K562 (cell line): ENCODE data around the gene ZNF276. TPM values are rescaled to one million over a fixed set of nuclear protein-coding genes. Genes with fewer than 3 reads are reported as not detected.

Source experiments
- FIP1L1 ChIP-seq: fragments of 200-400 bp; formaldehyde crosslinking; IDR thresholded peaks from 2 replicates; pipeline ENCODE4 v1.6.1; 2018; ENCODE audit warnings: mild to moderate bottlenecking, low read depth, low read length; ENCODE audit not compliant: poor library complexity, severe bottlenecking
- FOXK1 ChIP-seq: sonication (generic); formaldehyde crosslinking; IDR thresholded peaks from 2 replicates; pipeline ENCODE4 v1.8.0; 2022; ENCODE audit warnings: missing genetic modification reagents, mild to moderate bottlenecking, borderline replicate concordance
- HDAC6 ChIP-seq: IDR thresholded peaks from 2 replicates; pipeline ENCODE4 v1.6.1; 2012; ENCODE audit warnings: low read depth, mild to moderate bottlenecking, control low read depth, inconsistent platforms, low read length, moderate library complexity
- MEIS2 ChIP-seq: fragments of 450-650 bp; IDR thresholded peaks from 2 replicates; pipeline ENCODE4 v1.6.1; 2014; ENCODE audit warnings: mild to moderate bottlenecking; ENCODE audit not compliant: partially characterized antibody
- MNT ChIP-seq, 2 experiments: fragments of 450-650 bp; conservative IDR thresholded peaks; 2 replicates each; pipeline ENCODE4 v1.6.1; 2017; ENCODE audit warnings: mild to moderate bottlenecking in 2 of 2, moderate library complexity in 2 of 2
- POLR2A ChIP-seq: fragments of 450-650 bp; conservative IDR thresholded peaks from 2 replicates; pipeline ENCODE4 v1.6.1; 2016
- POLR2G ChIP-seq: fragments of 200-400 bp; formaldehyde crosslinking; IDR thresholded peaks from 2 replicates; pipeline ENCODE4 v1.6.1; 2017; ENCODE audit warnings: low read depth, mild to moderate bottlenecking, antibody characterized with exemption, low read length, moderate library complexity
- RBFOX2 ChIP-seq: fragments of 200-400 bp; formaldehyde crosslinking; IDR thresholded peaks from 2 replicates; pipeline ENCODE4 v1.6.1; 2017; ENCODE audit warnings: low read depth, mild to moderate bottlenecking, low read length, moderate library complexity
- SP1 ChIP-seq: sonication (generic); formaldehyde crosslinking; IDR thresholded peaks from 2 replicates; pipeline ENCODE4 v1.8.1; 2022; ENCODE audit warnings: mild to moderate bottlenecking, missing genetic modification reagents
- ZBTB11 ChIP-seq, 3 experiments: fragments of 200-800 bp in 1 of 3; fragments of 250-450 bp in 1 of 3; fragments of 450-650 bp in 1 of 3; sonication (Bioruptor Pico) in 1 of 3; sonication (Bioruptor generic) in 1 of 3; formaldehyde crosslinking in 1 of 3; IDR thresholded peaks; 2 replicates each; pipeline versions ENCODE4 v1.6.1 to v1.8.0; 2016 to 2022; ENCODE audit warnings: mild to moderate bottlenecking in 2 of 3, missing genetic modification characterization in 2 of 3, missing compliant biosample characterization in 1 of 3, moderate library complexity in 1 of 3
- polyA plus RNA-seq, 8 experiments: library from polyadenylated mRNA; depleted of rRNA in 4 of 8; stranded (reverse) in 5 of 8; unstranded in 3 of 8; fragments of >200 nt; fragmentation: Nextera tagmentation in 2 of 8; fragmentation: Illumina TruSeq in 1 of 8; extraction: Ambion mirVana in 2 of 8; extraction: Trizol in 1 of 8; gene quantifications; 2 replicates each; pipeline versions ENCODE4 v1.2.1 to v1.2.3, GENCODE V29; 2011 to 2014; ENCODE audit warnings: inconsistent platforms in 1 of 8, missing spikeins in 1 of 8
- total RNA-seq, 7 experiments: library from RNA; depleted of rRNA in 6 of 7; stranded (reverse); fragments of >200 nt in 6 of 7; fragmentation: Illumina TruSeq in 2 of 7; extraction: Trizol in 2 of 7; gene quantifications; 2 replicates each; pipeline versions ENCODE4 v1.2.1 to v1.2.3, GENCODE V29; 2011 to 2021; ENCODE audit warnings: low replicate concordance in 1 of 7
- TF ChIP-seq, protein P1 (sequence below): sonication (generic); formaldehyde crosslinking; IDR thresholded peaks from 2 replicates; pipeline ENCODE4 v1.8.0; 2022; ENCODE audit warnings: mild to moderate bottlenecking, low read depth, missing genetic modification reagents
- TF ChIP-seq, protein P2 (sequence below): sonication (generic); formaldehyde crosslinking; IDR thresholded peaks from 2 replicates; pipeline ENCODE4 v1.8.0; 2022; ENCODE audit warnings: mild to moderate bottlenecking, missing genetic modification reagents
- TF ChIP-seq, protein P3 (sequence below): sonication (generic); formaldehyde crosslinking; IDR thresholded peaks from 2 replicates; pipeline ENCODE4 v1.4.0; 2020; ENCODE audit warnings: mild to moderate bottlenecking, missing genetic modification reagents

Gene ZNF276
- total and polyA plus RNA-seq, 9 of the 15 experiments (the other 6 are each of a cell fraction or from before 2014, with no cell fraction given), result 0.49 to 43.9 (median 15.8) TPM

- TF ChIP-seq RBFOX2, result peak; percentile 14; the same call in 1 of the 2 replicates
- TF ChIP-seq, protein P1, sequence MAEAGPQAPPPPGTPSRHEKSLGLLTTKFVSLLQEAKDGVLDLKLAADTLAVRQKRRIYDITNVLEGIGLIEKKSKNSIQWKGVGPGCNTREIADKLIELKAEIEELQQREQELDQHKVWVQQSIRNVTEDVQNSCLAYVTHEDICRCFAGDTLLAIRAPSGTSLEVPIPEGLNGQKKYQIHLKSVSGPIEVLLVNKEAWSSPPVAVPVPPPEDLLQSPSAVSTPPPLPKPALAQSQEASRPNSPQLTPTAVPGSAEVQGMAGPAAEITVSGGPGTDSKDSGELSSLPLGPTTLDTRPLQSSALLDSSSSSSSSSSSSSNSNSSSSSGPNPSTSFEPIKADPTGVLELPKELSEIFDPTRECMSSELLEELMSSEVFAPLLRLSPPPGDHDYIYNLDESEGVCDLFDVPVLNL (CRISPR knock-in tag), result no peak
- peak; percentile 58; the same call in 1 of the 2 replicates for TF ChIP-seq POLR2A
- TF ChIP-seq ZBTB11 (CRISPR knock-in tag; IDR thresholded peaks at IDR 0.05), result peak in 1 of 3 experiments; percentile 92; a peak in 1 of 6 replicates
- peak; percentile 20 for TF ChIP-seq MEIS2
- 0 out of 2 replicates have a peak, but pooled peaks have one; percentile 68 for TF ChIP-seq FOXK1 (CRISPR knock-in tag)
- TF ChIP-seq, protein P2, sequence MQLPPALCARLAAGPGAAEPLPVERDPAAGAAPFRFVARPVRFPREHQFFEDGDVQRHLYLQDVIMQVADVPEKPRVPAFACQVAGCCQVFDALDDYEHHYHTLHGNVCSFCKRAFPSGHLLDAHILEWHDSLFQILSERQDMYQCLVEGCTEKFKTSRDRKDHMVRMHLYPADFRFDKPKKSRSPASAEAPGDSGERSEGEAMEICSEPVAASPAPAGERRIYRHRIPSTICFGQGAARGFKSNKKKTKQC (CRISPR knock-in tag), result 0 out of 2 replicates have a peak, but pooled peaks have one; percentile 15
- TF ChIP-seq, protein P3, sequence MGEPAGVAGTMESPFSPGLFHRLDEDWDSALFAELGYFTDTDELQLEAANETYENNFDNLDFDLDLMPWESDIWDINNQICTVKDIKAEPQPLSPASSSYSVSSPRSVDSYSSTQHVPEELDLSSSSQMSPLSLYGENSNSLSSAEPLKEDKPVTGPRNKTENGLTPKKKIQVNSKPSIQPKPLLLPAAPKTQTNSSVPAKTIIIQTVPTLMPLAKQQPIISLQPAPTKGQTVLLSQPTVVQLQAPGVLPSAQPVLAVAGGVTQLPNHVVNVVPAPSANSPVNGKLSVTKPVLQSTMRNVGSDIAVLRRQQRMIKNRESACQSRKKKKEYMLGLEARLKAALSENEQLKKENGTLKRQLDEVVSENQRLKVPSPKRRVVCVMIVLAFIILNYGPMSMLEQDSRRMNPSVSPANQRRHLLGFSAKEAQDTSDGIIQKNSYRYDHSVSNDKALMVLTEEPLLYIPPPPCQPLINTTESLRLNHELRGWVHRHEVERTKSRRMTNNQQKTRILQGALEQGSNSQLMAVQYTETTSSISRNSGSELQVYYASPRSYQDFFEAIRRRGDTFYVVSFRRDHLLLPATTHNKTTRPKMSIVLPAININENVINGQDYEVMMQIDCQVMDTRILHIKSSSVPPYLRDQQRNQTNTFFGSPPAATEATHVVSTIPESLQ (CRISPR knock-in tag), result 0 out of 2 replicates have a peak, but pooled peaks have one; percentile 31
- peak in 1 of 2 experiments; percentile 37; a peak in 1 of 4 replicates for TF ChIP-seq MNT (conservative IDR thresholded peaks at IDR 0.05)
- TF ChIP-seq FIP1L1, result peak; percentile 83
- peak; percentile 51 for TF ChIP-seq SP1
- TF ChIP-seq HDAC6, result 0 out of 2 replicates have a peak, but pooled peaks have one; percentile 37
- peak; percentile 9; the same call in 1 of the 2 replicates for TF ChIP-seq POLR2G
Observed at GRCh38 chr16:89722392-89723278, 1.3 kb downstream of the ZNF276 start (continued).
